Left forelimb (tissue), 1 donor: ENCODE results near the gene APOBEC3B.
"Not testable (repeated sequence)": the region's sequence is repeated elsewhere in the genome, so short reads cannot be mapped to it uniquely, and the experiment has no call there.

Experiments used
- DNase-seq: peaks from one replicate; pipeline ENCODE4 v3.0.0-alpha.2; 2018; ENCODE audit warnings: low spot score

Gene APOBEC3B

DNA sequence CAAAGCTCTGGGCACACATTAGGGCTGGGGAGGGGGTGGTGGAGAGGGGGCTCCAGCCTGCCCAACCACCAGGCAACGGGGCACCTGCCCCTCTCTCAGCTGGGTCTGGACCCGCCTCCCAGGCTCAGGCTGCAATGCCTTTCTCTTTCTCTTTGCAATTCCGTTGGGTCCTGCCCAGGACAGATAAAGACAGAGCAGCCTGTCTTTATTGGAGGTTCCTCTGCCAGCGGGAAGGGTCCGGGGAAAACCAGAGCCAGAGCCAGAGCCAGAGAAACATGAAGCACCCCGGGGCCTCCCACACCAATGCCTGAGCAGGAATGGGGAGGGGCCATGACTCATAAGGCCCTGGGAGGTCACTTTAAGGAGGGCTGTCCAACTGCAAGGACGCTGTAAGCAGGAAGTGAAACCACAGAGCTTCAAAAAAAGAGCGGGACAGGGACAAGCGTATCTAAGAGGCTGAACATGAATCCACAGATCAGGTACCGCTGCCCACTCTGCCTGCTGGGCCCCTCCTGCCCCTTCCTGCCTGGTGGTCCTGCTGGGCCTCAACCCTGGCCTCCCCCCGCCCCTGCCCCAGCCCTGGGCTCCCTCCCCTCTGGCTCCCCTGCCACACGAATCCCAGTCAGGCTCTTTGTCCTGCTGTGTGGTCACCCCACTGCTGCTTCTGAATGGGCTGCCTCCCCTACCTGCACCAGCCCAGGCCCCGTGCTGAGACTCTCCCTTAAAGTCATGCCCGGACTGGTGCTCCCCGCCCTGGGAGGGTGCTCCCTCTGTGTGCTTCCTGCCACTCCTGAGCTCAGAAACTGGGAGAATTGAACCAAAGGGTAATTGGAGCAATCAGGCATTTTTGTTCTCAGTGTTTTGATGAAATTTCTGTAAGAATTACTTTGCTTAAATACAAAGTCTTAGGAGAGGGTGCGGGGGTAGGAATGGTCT, at the start of gene APOBEC3B:
APOBEC3B (plus strand) TSS at position 356 of the 936 bp plus-strand sequence; CDS start at position 463, 107 bp downstream.
- DNase-seq = peak; percentile 84

DNA sequence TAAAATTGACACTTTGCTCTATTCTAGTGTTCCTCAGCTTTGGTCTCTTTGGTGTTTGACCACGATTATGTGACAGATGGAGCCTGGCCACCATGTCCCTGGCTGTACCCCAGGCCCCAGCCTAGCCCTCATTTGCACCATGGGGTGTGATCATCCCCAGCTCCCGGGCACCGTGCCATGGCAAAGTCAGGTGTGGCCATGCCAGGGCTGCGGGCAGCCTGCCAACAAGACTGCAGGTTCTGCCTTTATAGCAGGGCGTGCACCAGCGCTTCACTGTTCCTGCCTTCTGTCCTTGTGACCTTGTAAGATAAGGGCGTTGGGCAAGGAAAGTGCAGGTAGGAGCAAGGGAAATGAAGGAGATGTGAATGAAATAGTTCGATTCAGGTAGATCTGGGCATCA, 47.1 kb upstream of the APOBEC3B start:
- DNase-seq = no peak

DNA sequence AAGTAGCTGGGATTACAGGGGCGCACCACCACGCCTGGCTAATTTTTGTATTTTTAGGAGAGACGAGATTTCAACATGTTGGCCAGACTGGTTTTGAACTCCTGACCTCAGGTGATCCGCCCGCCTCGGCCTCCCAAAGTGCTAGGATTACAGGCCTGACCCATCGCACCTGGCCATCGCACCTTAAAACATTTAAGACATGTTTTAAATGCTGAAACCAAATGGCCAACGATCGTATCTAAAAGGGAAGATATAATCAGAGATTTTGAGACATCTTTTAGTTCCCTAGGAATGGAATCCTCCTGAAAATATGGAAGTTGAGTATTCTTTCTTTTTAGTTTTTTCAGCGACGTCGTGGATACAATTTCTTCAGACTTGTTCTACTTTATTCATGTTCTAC, 46.5 kb upstream of the APOBEC3B start:
- DNase-seq = no peak

DNA sequence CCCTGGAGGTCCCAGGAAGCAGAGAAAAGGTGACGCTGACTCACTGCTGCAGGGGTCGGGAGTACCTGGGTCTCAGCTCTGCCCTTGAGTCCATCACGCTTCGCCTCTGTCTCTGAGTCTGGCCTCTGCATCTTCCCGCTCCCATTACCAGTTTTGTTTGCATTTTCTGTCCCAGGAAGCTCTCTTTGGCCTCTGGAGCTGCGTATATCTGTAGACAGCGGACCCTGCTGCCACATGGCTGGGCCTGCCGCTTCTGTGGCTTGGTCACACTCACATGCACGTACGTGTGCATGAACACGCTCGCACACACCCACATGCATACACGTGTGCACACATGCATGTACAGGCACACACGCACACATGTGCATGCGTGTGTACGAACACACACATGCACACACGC, 45.6 kb upstream of the APOBEC3B start:
- DNase-seq = no peak

DNA sequence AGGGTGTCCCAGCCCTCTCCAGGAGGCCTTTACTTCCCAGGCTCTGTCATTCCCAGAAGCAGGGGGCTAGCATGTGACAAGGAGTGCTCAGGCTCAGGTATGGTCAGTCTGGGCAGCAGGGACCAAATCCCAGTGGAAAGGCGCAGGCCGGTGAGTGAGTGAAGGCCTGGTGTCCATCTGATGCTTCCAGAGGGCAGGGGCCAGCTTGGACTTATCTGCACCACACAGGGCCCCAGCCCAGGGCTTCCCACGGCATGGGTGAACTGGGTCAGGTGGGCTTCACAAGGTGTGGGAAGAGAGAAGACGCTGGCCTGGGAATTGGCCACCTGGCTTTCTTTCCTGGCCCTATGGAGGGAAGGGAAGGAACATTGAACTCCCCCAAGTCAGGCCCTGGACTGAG, 45.1 kb upstream of the APOBEC3B start:
- DNase-seq = no peak

DNA sequence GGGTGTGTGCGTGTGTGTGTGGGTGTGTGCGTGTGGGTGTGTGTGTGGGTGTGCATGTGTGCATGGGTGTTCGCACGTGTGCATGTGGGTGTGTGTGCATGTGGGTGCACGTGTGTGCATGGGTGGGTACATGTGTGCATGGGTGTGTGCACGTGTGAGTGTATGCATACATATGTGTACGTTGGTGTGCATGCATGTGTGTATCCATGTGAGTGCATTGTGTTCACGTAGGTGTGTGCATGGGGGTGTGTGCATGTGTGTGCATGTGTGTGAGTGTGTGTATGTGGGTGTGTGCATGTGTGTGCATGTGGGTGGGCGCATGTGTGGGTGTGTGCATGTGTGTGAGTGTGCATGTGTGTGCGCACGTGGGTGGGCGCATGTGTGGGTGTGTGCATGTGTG, 44.6 kb upstream of the APOBEC3B start:
- DNase-seq = no peak

DNA sequence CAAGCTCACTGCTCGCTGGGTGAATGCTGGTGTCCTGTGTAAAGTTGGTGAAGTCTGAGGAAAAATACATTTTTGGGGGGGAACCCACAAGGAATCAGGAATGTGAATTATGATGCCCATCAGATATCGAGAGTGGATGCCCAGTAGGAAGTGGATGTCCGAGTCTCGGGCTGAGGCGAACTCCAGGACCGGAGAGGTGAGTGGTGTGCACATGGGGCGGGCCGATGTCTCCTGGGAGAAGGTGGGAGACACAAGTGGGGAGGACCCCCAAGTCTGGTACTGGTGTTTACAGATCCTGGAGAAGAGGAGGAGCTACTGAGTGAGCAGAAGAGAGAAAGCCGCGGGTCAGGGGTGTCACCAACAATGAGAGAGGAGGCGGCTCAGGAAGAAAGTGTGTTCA, 43.9 kb upstream of the APOBEC3B start:
- DNase-seq = no peak

DNA sequence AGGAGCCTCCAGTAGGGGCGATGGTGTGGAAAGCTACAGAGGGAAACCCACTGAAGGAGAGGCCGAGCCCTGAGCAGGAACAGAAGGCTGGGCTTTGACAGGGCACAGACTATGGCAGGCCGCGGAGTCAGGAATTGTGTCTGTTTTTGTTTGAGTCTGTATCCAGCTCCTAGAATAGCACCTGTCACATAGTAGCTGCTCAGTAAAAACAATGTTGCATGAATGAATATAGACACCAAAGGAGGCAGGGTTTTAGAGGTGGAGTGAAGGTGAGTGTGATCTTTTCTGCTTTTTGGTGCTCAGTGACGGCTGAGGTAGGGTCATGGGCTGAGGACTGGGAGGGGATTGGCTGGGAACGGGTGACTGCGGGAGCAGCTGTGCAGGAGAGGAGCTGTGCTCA, 43.2 kb upstream of the APOBEC3B start:
- no peak for DNase-seq

DNA sequence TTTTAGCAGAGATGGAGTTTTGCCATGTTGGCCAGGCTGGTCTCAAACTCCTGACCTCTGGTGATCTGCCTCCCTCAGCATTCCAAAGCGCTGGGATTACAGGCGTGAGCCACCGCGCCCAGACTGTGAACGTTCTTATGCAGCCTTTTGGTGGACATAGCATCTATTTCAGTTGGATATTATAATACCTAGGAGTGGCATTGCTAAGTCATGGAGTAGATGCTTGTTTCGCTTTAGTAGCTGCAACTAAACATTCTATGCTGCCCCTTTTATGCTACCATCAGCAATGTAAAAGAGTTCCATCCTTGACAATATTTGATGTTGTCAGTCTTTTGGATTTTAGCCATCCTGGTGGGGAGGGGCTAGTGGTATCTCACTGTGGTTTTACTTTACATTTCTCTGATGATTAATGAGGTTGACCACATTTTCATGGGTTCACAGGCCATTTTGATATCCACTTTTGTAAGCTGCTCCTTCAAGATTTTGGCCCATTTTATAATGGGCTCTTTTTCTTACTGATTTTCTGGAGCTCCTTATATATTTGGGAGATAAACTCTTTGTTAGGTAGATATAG, 41.2 kb upstream of the APOBEC3B start:
- no peak for DNase-seq

DNA sequence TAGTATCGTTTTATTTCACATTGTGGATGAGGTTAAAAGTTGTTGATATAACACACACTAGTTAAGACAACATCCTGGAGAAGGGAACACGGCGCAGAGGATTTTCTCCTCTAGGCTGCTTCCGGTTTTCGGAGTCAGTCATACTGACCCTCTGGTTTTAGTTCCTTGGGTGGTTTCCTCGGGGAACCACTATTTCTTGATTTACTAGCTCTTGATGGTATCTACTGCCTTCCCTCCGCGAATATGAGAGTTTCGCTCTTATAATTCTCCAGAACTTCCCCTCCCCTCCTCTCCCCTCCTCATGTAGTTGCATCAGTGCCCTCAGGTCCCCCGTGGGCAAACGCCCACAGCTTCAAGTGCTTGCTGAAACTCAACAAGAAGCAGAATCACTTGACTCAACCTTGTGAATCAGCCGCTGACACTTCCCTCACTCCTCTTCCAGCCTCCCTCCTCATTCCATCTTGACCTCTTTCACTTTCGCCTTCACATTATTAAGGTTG, 40.6 kb upstream of the APOBEC3B start:
- no peak for DNase-seq

DNA sequence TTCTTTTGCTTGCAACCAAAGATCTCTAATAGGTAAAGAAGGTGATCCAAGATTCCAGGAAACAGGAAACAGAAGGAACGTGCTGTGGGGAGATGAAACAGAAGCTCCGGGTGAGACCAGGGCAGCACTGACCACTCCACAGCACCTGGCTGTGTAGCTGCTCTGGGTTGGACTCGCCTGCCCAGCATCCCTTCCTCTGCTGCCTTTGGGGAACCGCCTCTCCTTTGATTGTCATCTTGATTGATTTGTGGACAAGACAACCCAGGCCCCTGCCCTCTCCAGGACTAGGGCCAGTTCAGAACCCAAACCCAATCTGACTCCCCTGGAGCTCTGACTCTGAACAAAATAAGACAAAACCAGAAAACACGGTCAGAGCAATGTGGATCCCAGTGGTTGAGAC, 39.4 kb upstream of the APOBEC3B start:
- no peak for DNase-seq

DNA sequence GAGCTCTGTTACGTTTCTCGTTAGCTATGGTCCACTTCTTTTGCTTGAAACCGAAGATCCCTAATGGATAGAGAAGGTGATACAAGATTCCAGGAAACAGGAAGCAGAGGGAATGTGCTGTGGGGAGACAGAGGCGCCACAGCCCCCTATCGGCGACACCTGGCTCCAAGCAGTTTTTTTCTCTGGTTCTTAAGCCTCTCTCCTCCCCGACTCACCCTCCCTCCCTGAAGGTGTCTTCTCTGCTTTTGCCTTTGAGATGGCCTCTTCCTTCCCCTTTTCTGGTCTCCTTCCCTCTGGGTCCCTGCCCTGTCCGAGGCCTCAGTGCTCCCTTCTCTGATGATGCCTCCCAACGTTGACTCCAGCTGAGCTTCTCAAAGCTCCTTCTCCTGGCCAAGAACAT, 38.9 kb upstream of the APOBEC3B start:
- no peak for DNase-seq

DNA sequence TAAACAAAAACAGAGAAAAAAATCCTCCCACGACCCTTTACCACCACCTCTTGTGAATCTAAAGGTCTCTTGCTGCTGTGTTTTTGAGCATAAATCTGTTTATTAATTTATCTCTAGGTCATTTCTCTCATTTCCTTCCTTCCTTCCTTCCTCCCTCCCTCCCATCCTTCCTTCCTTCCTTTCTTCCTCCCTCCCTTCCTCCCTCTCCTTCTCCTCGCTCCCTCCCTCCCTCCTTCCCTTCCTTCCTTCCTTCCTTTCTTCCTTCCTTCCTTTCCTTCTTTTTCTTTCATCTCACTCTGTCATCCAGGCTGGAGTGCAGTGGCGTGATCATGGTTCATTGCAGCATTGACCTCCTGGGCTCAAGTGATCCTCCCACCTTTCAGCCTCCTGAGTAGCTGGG, 38.3 kb upstream of the APOBEC3B start:
- no peak for DNase-seq

DNA sequence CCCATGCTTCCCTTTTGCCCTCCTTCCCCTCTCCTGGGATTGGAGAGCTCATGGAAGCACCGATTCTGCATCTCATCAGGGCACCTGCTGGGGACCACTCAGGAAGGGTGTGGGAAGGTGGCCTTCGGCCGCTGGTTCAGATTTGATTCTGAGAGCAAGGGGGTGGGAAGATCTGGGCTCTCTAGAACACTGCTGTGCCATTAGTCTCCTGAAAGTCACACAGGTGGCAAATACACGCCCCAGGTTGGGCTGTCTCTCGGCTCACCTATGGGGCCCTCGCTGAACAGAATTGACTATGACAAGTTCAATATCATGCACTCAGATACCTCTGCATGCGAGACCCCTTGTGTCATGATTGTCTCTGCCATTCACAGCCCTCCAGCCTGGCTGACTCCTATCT, 37.5 kb upstream of the APOBEC3B start:
- DNase-seq = no peak

DNA sequence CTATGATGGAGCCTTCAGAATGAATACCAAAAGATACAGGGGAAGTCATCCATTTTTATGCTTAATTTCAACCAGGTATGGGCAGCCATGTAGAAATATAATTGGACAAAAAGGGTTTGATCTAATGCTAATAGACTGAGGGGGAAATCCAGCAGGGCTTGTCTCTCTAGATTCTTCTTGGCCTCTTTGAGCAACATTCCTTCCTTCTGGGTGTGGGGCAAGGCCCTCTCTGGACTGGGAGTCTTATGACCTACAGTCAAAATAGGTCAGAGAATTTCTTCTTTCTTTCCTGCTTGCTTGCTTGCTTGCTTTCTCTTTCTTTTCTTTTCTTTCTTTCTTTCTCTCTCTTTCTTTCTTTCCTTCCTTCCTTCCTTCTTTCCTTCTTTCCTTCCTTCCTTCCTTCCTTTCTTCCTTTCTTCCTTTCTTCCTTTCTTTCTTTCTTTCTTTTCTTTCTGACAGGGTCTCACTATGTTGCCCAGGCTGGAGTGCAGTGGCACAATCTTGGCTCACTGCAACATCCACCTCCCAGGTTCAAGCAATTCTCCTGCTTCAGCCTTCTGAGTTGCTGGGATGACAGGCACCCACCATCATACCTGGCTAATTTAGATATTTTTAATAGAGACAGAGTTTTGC, 36.3 kb upstream of the APOBEC3B start:
- DNase-seq = not testable (repeated sequence)

DNA sequence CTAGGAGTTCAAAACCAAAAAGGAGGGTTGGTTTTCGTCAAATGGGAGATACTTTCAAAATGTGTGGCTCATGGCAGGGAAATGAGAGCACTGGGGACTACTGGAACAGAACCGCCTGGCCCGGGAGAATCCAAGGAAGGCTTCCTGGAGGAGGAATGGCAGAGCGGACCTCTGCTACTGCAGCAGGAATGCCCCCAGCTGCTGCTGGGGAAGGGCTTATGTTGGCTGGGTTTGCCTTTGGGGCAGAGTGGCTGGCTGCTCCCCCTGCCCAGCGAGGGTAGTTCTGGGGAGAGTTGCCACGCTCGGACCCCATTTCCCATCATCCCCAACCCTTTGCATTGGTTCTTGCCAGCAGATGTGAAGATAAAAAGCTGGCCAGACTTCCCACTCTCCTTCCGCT, 35.4 kb upstream of the APOBEC3B start:
- no peak for DNase-seq

DNA sequence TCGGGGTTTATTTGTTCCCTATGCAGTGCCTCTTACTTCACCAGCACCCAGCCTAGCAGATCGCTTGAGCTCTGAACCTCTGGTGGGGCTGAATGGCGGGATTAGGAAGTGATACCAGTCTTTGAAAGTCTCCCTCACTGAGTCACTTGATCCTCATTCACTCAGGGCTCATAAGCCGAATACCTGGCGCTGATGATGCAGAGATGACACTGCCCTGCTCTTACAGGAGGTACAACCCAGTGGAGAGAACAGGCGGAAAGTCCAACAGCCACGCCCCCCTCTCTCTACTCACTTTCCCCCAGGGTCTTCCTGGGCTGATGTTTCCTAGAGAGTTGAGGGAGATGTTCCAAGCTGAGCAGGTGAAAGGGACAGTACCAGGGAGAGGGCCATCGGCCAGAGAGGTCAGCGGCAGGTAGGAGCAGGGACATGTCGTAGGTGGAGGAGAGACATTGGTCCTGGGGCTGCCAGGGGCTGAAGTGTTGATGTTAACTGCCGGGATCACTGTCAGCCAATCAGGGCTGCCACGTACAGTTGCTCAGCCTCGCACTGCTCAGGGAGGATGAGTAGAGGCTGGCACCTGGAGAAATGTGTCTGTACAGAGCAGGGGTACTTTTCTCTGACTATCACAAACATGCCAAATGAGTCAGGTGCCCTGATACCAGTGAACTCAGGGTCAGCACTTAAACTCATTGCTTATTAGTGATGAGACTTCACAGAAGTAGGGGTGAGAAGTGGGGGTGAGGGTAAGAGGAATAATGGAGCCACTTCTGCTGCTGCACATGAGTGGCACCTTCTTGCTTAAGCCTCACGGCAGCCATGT, 34.6 kb upstream of the APOBEC3B start:
- no peak for DNase-seq

DNA sequence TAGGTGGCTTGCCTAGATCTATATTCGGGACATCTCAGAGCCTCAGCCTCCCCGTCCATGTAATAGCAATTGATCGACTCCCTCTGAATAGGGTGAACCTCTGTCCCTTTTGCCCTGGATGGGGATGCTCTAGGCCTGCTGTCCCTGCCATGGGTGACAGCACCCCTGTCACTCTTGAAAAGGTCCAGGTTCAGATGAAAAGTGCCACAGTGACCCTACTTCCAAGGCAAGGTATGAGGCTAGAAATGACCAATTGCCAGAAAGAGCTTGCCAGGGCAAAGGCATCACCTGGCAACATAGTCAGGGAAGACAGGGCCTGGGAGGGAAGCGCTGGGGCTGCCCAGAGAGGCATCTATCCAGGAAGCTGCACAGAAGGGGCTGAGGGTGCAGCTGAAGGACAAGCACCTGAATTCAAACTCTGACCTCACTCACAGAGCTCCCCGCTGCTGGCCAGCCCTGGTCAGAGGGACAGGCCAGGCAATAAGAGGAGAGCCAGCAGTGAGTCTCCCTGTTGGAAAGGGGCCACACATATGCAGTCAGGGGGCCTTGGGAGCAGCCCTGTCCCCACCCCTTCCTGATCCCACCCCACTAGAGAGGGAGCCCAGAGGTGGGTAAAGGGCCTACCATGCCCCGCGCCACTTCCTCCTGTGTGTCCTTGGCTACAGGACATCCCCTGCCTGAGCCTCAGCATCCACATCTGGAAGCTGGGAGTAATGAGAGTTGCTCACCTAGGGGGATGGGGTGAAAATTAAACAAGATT, 33.8 kb upstream of the APOBEC3B start:
- no peak for DNase-seq

DNA sequence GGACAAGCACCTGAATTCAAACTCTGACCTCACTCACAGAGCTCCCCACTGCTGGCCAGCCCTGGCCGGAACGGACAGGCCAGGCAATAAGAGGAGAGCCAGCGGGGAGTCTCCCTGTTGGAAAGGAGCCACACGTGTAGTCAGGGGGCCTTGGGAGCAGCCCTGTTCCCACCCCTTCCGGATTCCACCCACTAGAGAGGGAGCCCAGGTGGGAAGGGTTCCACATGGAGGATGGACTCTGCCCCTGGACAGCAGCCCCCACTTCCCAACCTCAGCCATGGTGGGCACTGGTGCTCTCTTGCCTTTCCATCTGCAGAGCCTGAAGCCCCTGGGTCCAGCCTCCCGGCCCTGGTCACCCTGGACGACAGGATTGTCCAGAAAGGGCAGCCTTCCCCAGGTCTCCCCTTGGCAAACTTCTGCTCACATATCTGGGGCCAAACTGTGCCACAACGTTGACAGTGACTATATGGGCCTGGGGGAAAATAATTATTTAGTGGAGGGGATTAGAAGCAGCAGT, 32.2 kb upstream of the APOBEC3B start:
- no peak for DNase-seq

DNA sequence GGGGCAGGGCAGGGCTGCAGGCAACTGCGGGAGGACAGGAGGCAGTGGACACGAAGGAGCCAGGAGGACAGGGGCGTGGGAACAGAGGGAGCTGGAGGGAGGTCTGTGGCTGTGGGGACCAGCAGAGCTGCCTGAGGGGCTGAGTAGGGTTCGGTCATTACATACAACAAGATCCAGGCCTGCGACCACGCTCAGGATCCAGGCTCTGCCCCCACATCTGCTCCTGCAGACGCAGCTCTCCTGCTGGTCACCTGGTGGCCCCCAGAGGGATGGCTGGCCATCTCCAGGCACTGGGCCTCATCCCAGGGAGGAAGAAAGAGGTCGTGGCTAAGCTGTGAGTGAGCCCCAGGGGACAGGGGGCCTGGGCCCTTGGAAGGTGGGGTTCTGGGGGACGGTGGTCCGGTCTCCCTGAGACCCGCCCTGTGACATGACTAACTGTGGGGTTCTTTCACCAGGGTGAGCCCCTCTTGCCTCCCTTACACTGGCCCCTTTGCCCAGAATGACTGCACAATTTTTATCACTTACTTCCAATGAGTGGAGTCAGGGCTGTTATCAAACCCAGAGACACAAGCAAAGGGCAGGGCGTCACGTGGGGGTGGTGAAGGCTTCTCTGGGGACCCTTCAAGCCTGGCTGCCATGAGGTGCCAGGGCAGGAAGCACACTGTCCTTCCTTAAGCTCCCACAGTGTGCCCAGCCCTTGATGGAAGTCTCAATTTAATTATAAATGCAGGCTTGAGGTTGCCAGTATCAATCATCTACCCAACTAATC, 31.4 kb upstream of the APOBEC3B start:
- DNase-seq = no peak
